ELF-1 (cell line): Measurements from ENCODE around the gene NDUFB1.

Source experiments
- DNase-seq: peaks from one replicate; pipeline ENCODE4 v3.0.0-alpha.2; 2016; ENCODE audit warnings: low read depth, low spot score

The NDUFB1 gene

GRCh38 chr14:92099802-92100201 is 21.7 kb downstream of the NDUFB1 start:
- no peak for DNase-seq

GRCh38 chr14:92093320-92093719 is 28.2 kb downstream of the NDUFB1 start:
- no peak for DNase-seq

DNA sequence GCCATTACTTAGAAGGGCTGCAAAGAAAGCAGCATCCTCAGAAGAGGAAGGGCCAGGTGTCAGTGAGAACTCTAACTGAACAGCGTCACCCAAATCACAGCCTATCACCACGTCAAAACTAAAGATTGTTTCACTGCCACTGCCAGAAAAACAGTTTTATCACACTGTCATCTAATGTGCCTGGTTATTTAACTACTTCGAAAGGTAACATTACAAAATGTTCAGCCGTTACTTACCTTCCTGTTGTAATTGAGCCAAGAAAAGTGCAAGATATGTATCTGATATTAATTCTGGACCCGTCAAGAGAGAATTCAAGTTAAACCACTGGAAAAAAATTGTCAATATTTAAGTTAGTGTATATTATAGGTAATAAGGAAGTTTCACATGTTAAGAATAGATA is 33.0 kb downstream of the NDUFB1 start:
- DNase-seq = no peak

DNA sequence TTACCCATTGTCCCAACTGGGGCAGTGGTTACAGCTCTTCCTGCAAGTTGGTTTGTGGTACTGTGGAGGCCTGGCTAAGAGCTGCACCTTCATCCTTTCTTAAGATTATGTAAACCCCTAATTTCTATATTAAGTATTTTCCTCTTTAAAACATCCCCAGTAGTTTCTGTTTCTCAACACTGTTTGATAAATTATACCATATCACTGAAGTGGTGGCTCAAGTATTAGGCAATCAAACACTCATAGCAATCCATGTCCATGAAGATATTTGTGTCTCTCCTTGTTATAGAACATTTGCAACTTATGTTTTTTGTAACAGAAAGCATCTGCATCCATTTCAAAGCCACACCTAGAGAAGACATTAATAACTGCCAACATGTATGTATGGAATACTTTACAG is 47.0 kb downstream of the NDUFB1 start:
- DNase-seq = no peak
